GM12878 (cell line): Measurements from ENCODE around the gene AGAP1. TPM values are rescaled to one million over a fixed set of nuclear protein-coding genes. Genes with fewer than 3 reads are reported as not detected.

Experiments
- ATAC-seq: fragments of 200-7000 bp; cut with Tn5 transposase; 3 replicates; pipeline ENCODE4 v1.9.1; 2020; ENCODE audit warnings: mild to moderate bottlenecking, moderate library complexity
- BruUV-seq: library from RNA; stranded (reverse); fragments of 400-500 nt; replicated peaks from 2 replicates; lab custom pipeline; 2021; lab: Mats Ljungman, UMichigan
- CTCF ChIA-PET: fragments of 300-600 bp; sonication (Branson Sonifier 250); formaldehyde crosslinking; extraction: SDS; loops from one replicate; lab custom pipeline; 2021; ENCODE audit warnings: inconsistent platforms; lab: Yijun Ruan, JAX
- POLR2A ChIA-PET: fragments of 350-600 bp; formaldehyde crosslinking; extraction: SDS; loops from one replicate; lab custom pipeline; 2021; ENCODE audit warnings: inconsistent platforms; lab: Charles Lee
- RAD21 ChIA-PET: fragments of 300-600 bp; sonication (Branson Sonifier 250); formaldehyde crosslinking; loops from one replicate; lab custom pipeline; 2023; ENCODE audit warnings: antibody characterized with exemption; ENCODE audit not compliant: unreplicated experiment; lab: Charles Lee
- SMC1A ChIA-PET: fragments of 300-600 bp; sonication (Branson Sonifier 250); formaldehyde crosslinking; loops from one replicate; lab custom pipeline; 2023; ENCODE audit not compliant: unreplicated experiment, uncharacterized antibody; lab: Charles Lee
- DNase-seq: peaks from one replicate; pipeline ENCODE4 v3.0.0-alpha.2; 2011; ENCODE audit warnings: low read depth, low spot score
- FAIRE-seq: peaks from 3 replicates; lab custom pipeline; 2011; peaks lifted over from hg19 to GRCh38; lab: Jason Lieb, UNC
- H2AFZ ChIP-seq: 2 replicates; pipeline ENCODE4 v1.6.0; 2011; ENCODE audit warnings: low read depth, low read length, control low read depth; ENCODE audit not compliant: control insufficient read depth
- H3K27ac ChIP-seq: 2 replicates; pipeline ENCODE4 v1.5.1; 2011; ENCODE audit warnings: control low read depth; ENCODE audit not compliant: control insufficient read depth, insufficient read depth
- H3K27me3 ChIP-seq, 2 experiments: replicated peaks in 1 of 2; 2 replicates each; pipeline versions ENCODE4 v1.6.0 to v1.6.1; 2011; ENCODE audit warnings: low read length in 1 of 2; ENCODE audit not compliant: control insufficient read depth in 2 of 2, insufficient read depth in 2 of 2
- H3K36me3 ChIP-seq, 2 experiments: 2 replicates each; pipeline ENCODE4 v1.5.1; 2011; ENCODE audit warnings: low read length in 1 of 2; ENCODE audit not compliant: control insufficient read depth in 2 of 2, insufficient read depth in 2 of 2
- H3K4me1 ChIP-seq: 2 replicates; pipeline ENCODE4 v1.6.1; 2011; ENCODE audit warnings: mild to moderate bottlenecking, low read length, moderate library complexity, mixed read lengths; ENCODE audit not compliant: control insufficient read depth, insufficient read depth
- H3K4me2 ChIP-seq: 2 replicates; pipeline ENCODE4 v1.6.0; 2011; ENCODE audit warnings: control low read depth; ENCODE audit not compliant: control insufficient read depth, insufficient read depth
- H3K4me3 ChIP-seq: fragments of 200-600 bp; sonication (generic); 2 replicates; pipeline ENCODE4 v1.5.1; 2016
- H3K79me2 ChIP-seq: 2 replicates; pipeline ENCODE4 v1.6.0; 2011; ENCODE audit warnings: low read length; ENCODE audit not compliant: control insufficient read depth, insufficient read depth
- H3K9ac ChIP-seq: 2 replicates; pipeline ENCODE4 v1.8.0; 2011; ENCODE audit warnings: low read length, control low read depth, mixed read lengths; ENCODE audit not compliant: control insufficient read depth, insufficient read depth
- H3K9me3 ChIP-seq: replicated peaks from 3 replicates; pipeline ENCODE4 v1.5.1; 2011; ENCODE audit warnings: mild to moderate bottlenecking, low read length; ENCODE audit not compliant: control insufficient read depth, insufficient read depth
- H4K20me1 ChIP-seq: 2 replicates; pipeline ENCODE4 v1.6.0; 2011; ENCODE audit not compliant: control insufficient read depth, insufficient read depth
- CUX1 ChIP-seq: IDR thresholded peaks from 2 replicates; pipeline ENCODE4 v1.6.1; 2012; ENCODE audit warnings: improper control_type of control experiment, low read depth, low read length; ENCODE audit not compliant: insufficient replicate concordance
- E2F8 ChIP-seq: fragments of 450-650 bp; IDR thresholded peaks from 2 replicates; pipeline ENCODE4 v1.6.1; 2018; ENCODE audit warnings: mild to moderate bottlenecking, low read depth, moderate library complexity; ENCODE audit not compliant: partially characterized antibody
- EZH2 ChIP-seq: IDR thresholded peaks from 2 replicates; pipeline ENCODE4 v1.6.1; 2012; ENCODE audit warnings: low read depth, mild to moderate bottlenecking, control low read depth, inconsistent platforms, low read length, borderline replicate concordance; ENCODE audit not compliant: control insufficient read depth
- HDAC6 ChIP-seq: fragments of 200-600 bp; sonication (generic); IDR thresholded peaks from one replicate; pipeline ENCODE4 v1.8.0; 2017; ENCODE audit warnings: antibody characterized with exemption; ENCODE audit not compliant: unreplicated experiment
- HDGF ChIP-seq: fragments of 450-650 bp; IDR thresholded peaks from 2 replicates; pipeline ENCODE4 v1.6.1; 2016; ENCODE audit warnings: antibody characterized with exemption
- NFIC ChIP-seq: IDR thresholded peaks from 2 replicates; pipeline ENCODE4 v1.6.1; 2012; ENCODE audit warnings: low read depth, mild to moderate bottlenecking, inconsistent platforms, low read length, moderate library complexity
- NR2C1 ChIP-seq: fragments of 450-650 bp; IDR thresholded peaks from 2 replicates; pipeline ENCODE4 v1.6.1; 2017; ENCODE audit warnings: antibody characterized with exemption, mild to moderate bottlenecking, moderate library complexity
- RFX5 ChIP-seq: IDR thresholded peaks from 2 replicates; pipeline ENCODE4 v1.6.1; 2011; ENCODE audit warnings: low read depth, low read length, improper control_type of control experiment
- STAT1 ChIP-seq: fragments of 450-650 bp; conservative IDR thresholded peaks from 2 replicates; pipeline ENCODE4 v1.6.1; 2014; ENCODE audit warnings: antibody characterized with exemption, mild to moderate bottlenecking
- YY1 ChIP-seq: IDR thresholded peaks from 2 replicates; pipeline ENCODE4 v1.6.1; 2011; ENCODE audit warnings: low read depth, mild to moderate bottlenecking, low read length
- ZNF687 ChIP-seq: fragments of 450-650 bp; IDR thresholded peaks from 2 replicates; pipeline ENCODE4 v1.6.1; 2017; ENCODE audit warnings: mild to moderate bottlenecking, moderate library complexity
- WGBS: methylation state at CpG from one replicate; pipeline ENCODE4 v1.1.6; 2016; ENCODE audit warnings: low lambda C conversion rate; ENCODE audit not compliant: insufficient replicate concordance, insufficient coverage; ENCODE audit errors: missing lambda C conversion rate; 5-methylcytosine and 5-hydroxymethylcytosine counted together
- in situ Hi-C: fragments of 300-500 bp; cut with MboI; formaldehyde crosslinking; loops from 9 replicates; pipeline ENCODE4 v1.14.3; 2018; ENCODE audit warnings: mixed read lengths
- intact Hi-C: fragments of 100-400 bp; cut with micrococcal nuclease; formaldehyde crosslinking; loops from one replicate; pipeline ENCODE4 v1.14.2; 2022; ENCODE audit not compliant: unreplicated experiment
- polyA plus RNA-seq, 11 experiments: library from polyadenylated mRNA; depleted of rRNA in 4 of 11; unstranded in 6 of 11; stranded (reverse) in 5 of 11; fragments of >200 nt; fragmentation: Nextera tagmentation in 4 of 11; fragmentation: Illumina TruSeq in 1 of 11; extraction: Ambion mirVana in 4 of 11; extraction: Trizol in 1 of 11; gene quantifications; 1 replicate in 1 of 11; 2 replicates in 10 of 11; pipeline versions ENCODE4 v1.2.1 to v1.2.3, GENCODE V29; 2011 to 2016; ENCODE audit warnings: inconsistent platforms in 2 of 11, missing spikeins in 2 of 11, low read depth in 1 of 11
- total RNA-seq, 4 experiments: library from RNA; depleted of rRNA in 3 of 4; stranded (reverse); fragments of >200 nt in 3 of 4; fragmentation: Illumina TruSeq in 1 of 4; extraction: Trizol in 1 of 4; gene quantifications; 2 replicates each; pipeline versions ENCODE4 v1.2.1 to v1.2.3, GENCODE V29; 2013 to 2021

Gene AGAP1
- total and polyA plus RNA-seq, 10 of the 15 experiments (the other 5 are each of a cell fraction or from before 2014, with no cell fraction given) = 0.05 to 0.15 (median 0.06) TPM; not detected in 7

GRCh38 chr2:236119476-236119875, 625.6 kb downstream of the AGAP1 start (continued):
- no peak for TF ChIP-seq NFIC
- TF ChIP-seq STAT1 = no peak
- no peak for TF ChIP-seq HDGF
- TF ChIP-seq HDAC6 = no peak
- no peak for TF ChIP-seq CUX1

- no peak overlapping the region for H3K4me3 ChIP-seq
- no peak for FAIRE-seq
- no peak for ATAC-seq
- no peaks in the 10 kb centered on the region; a peak in 2 of 4 replicates for H3K27me3 ChIP-seq
- no TSS peak for BruUV-seq
- no peaks in the 10 kb centered on the region for H4K20me1 ChIP-seq
- H3K4me1 ChIP-seq = no peaks in the 10 kb centered on the region
- H3K79me2 ChIP-seq = no peaks in the 10 kb centered on the region
- no peak overlapping the region for H3K9ac ChIP-seq
- no peak overlapping the region for H3K4me2 ChIP-seq
- ChIA-PET CTCF (no interaction called here), RAD21 (no interaction called here), SMC1A (no interaction called here), POLR2A (no interaction called here)
- no peak overlapping the region for H3K27ac ChIP-seq
- intact Hi-C loops (no loop called here), in situ Hi-C loops (no loop called here)
- DNase-seq = no peak
- H2AFZ ChIP-seq = no peak overlapping the region
- H3K9me3 ChIP-seq = no peaks in the 10 kb centered on the region
- 45% methylated on average over 24 of the region's 29 CpGs for WGBS
- H3K36me3 ChIP-seq = no peaks in the 10 kb centered on the region
- TF ChIP-seq E2F8 = no peak
- no peak for TF ChIP-seq NR2C1
- no peak for TF ChIP-seq EZH2
- TF ChIP-seq ZNF687 = no peak
- no peak for TF ChIP-seq RFX5
- no peak for TF ChIP-seq YY1
Observed at GRCh38 chr2:236120141-236120601, 626.3 kb downstream of the AGAP1 start.
